RPMI7951 (cell line): ENCODE results near the gene SLC22A23. TPM values are rescaled to one million over a fixed set of nuclear protein-coding genes. Genes with fewer than 3 reads are reported as not detected.
A peak's percentile ranks its signal among the peaks of the same experiment; 100 is the strongest.
"Not testable (repeated sequence)": the region's sequence is repeated elsewhere in the genome, so short reads cannot be mapped to it uniquely, and the experiment has no call there.

Source experiments
- DNase-seq: peaks from one replicate; pipeline ENCODE4 v3.0.0-alpha.2; 2012; ENCODE audit warnings: low read depth
- total RNA-seq: library from RNA; depleted of rRNA; stranded (reverse); fragments of >200 nt; shearing (Covaris generic); gene quantifications from 2 replicates; pipeline ENCODE4 v1.2.3, GENCODE V29; 2014

SLC22A23 gene
- total RNA-seq, 1 experiment from 2014 or later = 0.72 TPM

GRCh38 chr6:3385181-3385580 is 71.7 kb downstream of the SLC22A23 start:
- not testable (repeated sequence) for DNase-seq

GRCh38 chr6:3384241-3385143 is 72.4 kb downstream of the SLC22A23 start:
- no peak for DNase-seq

- peak; percentile 48 for DNase-seq
These were observed 73.3 kb downstream of the SLC22A23 start for GRCh38 chr6:3383525-3383924.

GRCh38 chr6:3382326-3383279 is 74.2 kb downstream of the SLC22A23 start:
- peak; percentile 73 for DNase-seq

DNA sequence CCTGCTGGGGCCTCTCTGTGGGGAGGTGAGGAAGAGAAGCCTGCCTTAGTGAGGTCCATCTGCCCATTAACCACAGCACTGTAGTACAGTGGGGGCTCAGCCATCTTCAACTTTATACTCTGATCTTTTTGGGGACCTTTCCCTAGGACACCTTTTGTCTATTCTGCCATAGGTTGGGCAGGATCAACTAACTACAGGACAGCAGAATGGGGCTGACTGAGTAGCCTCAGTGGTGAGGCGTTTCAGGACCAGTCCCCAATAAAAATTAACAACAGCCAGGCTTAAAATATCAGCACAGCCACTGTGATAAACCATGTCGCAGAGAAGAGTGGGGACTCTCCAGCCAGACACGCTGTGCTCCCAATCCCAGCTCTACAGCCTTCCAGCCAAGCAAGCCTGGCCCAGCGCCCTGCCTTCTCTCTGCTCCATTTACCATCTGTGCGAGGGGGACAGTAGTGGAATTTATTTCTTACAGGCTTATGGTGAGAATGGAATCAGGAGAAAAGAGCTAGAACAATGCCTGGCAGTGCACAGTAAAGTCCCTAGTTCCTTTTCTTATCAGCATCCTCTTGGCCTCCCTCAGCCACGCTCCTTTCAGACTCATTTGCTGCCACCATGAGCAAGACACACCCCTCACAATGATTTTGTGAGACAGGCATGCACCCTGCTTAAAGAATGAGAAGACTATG is 75.5 kb downstream of the SLC22A23 start:
- DNase-seq = no peak

DNA sequence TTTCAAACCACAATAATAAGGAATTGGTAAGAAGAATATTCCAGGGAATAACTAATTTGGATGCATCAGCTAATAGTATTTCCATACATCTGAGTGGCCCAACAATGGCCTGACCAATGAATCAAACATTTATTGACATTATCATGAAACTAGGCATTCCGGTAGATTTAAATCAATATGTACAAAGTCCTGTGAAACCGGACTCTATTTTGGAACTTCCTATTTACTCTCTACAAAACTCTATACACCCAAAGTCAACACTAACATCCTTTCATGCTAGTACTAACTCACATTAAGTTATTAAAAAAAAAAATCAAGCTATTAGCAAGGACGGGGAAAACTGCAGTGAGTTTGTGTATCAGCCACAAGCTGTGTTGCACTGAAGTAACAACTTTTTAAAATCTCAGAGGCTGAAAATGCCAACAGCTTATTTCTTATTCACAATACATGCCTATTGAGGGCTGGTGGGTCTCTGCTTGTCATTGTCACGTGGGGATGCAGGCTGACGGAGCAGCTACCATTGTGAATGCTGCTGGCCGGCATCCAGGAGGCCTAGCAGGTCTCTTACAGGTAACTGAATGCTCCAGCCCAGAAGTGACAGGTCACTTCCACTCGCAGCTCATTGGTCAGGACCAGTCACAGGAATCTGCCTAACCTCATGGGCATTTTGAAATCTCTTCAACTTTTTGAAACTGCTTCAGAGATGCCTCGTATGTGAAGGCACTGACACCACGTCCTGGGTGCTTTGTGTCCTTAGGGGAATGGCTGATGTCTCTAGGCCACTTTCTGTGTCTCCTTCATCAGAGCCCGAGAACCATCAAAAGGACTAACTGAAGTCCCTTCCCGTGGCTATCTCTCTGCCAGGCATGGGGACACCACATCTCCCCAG is 76.3 kb downstream of the SLC22A23 start:
- no peak for DNase-seq

DNA sequence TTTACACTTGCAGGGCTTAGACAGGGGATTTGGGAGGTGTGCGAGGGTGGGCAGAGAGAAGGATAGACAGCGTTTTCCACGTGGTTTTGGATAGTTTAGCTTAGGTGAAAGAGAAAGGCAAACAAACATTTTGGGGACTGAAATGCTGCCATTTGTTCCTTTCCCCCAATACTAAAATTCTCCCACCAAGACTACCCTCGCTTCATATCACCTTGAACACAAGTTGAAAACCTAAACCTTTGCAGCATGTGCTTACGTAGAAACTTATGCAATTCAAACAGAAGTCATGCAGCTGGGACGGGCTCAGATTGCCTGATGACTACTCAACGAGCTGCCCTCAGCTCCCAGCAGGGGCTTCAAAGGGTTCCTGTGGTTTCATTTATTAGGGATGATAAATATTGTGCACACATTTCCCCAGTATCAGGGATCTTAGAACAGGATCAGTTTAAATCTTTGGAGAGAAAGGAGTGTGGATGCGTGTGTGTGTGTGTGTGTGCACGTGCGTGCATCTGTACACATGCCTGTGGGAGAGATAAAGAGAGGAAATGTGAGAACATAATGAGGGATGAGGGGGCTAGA is 77.3 kb downstream of the SLC22A23 start:
- DNase-seq = no peak

DNA sequence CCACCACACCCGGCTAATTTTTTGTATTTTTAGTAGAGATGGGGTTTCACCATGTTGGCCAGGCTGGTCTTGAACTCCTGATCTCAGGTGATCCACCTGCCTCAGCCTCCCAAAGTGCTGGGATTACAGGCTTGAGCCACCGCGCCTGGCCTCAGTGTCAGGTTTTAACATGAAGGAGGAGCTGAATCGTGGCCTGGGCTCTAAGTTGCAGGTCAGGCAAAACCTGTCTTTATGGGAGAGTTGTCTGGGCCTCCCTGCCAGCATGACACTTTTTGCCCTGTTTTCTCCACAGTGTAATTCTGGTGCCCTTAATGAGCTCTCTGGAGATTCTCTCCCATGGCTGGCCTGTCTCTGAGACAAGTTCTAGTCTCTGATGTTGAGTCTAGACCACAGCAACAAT is 78.0 kb downstream of the SLC22A23 start:
- DNase-seq = not testable (repeated sequence)

DNA sequence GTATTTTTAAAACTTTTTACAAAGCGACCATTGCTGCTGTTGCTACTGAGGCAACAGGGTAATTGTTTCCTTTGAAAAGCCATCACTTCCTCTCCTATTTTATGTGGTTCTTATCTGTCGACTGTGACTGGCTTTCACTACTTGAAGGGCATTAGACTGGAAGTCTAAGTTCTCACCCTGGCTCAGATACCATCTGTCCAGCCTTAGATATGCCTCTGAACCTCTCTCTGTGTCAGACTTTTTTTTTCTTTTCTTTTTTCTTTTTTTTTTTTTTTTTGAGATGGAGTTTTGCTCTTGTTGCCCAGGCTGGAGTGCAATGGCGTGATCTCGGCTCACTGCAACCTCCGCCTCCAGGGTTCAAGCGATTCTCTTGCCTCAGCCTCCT is 78.5 kb downstream of the SLC22A23 start:
- DNase-seq = not testable (repeated sequence)

GRCh38 chr6:3377536-3378397 is 79.1 kb downstream of the SLC22A23 start:
- DNase-seq = no peak

GRCh38 chr6:3376893-3377535 is 79.8 kb downstream of the SLC22A23 start:
- DNase-seq = no peak

- DNase-seq = no peak
These were observed 80.8 kb downstream of the SLC22A23 start for GRCh38 chr6:3376064-3376463.

DNA sequence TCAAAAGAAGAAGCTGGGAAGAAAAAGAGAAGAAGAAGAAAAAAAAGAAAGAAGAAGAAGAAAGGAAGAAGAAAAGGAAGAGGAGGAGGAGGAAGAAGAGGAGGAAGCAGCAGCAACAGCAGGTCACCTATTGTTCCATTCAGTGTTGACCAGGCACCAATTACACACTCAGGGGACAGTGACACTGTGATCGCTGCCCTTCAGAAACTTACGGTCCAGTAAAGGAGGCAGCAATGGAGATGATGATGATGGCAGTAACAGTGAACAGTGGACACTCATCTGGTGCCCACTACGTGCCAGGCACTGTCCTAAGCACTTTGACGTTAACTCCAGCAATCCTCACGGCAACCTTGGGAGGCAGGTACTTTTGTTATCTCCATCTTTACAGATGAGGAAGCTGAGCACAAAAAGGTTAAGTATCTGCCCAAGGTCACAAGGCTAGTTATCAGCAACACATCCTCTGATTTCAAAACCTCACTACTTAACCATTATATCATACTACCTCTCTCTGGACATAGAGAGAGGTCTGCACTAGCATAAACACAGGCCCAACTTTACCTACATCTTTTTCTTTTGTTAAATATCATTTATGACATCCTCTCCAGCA is 83.2 kb downstream of the SLC22A23 start:
- no peak for DNase-seq

DNA sequence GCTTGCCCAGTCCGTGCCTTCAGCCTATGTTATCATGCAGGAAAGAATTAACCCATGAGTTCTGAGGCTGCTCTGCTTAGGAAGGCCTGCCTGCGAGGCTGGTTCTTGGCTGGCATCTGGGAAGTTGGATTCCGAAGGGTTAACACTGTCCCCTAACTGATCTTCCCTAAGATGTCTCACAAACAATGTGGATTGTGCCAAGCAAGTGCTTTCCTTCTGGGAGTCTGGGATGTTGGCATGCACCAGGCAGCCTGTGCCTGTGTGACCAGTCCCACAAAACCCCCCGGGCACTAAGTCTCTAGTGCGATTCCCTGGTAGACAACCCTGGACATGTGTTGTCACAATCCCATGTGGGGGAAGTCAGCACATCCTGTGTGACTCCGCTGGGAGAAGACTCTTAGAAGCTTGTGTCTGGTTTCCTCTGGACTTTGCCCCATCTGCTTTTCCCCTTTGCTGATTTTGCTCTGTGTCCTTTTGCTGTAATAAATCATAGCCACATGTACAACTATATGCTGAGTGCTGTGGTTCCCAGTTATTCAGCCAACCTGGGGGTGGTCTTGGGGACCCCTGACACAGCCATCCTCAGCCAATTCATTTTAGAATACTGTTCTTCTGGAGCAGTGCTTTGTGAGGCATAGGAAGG is 83.8 kb downstream of the SLC22A23 start:
- peak; percentile 50 for DNase-seq

GRCh38 chr6:3372184-3372846 is 84.5 kb downstream of the SLC22A23 start:
- DNase-seq = no peak

DNA sequence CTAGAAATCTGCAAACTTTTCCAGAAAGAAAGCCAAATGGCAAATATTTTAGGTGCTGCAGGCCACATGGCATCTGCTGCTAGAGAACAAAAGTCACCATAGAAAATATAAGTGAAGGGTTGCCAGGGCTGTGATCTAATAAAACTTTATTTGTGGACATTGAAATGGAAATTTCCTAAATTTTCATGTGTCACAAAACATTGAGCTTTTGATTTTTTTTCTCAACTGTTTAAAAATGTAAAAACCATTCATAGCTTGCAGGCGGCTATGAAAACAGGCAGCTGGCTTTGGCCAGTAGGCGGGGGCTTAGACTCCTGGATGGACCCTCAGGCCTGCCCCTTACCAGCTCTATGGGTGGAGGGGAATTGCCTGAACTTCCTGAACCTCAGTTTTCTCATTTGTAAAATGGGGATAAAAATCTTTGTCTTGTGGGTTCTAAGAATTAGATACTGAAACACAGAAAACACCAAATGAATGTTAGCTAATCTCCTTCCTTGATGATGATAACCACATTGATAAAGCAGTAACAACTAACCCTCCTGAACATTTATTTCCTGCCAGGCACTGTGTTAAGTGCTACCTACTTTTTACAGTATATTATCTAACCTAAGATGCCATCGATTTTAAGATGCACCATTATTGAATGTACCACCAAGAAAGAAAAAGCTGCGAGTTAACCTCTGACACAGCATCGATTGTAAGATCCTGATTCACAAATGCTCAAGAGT is 85.5 kb downstream of the SLC22A23 start:
- DNase-seq = no peak
